Measurements from ENCODE around the gene ZNF543. TPM values are rescaled to one million over a fixed set of nuclear protein-coding genes. Genes with fewer than 3 reads are reported as not detected.
A peak's percentile ranks its signal among the peaks of the same experiment; 100 is the strongest.

The ZNF543 gene
- total RNA-seq, 1 donor from 2014 or later, result 10.5 TPM

DNA sequence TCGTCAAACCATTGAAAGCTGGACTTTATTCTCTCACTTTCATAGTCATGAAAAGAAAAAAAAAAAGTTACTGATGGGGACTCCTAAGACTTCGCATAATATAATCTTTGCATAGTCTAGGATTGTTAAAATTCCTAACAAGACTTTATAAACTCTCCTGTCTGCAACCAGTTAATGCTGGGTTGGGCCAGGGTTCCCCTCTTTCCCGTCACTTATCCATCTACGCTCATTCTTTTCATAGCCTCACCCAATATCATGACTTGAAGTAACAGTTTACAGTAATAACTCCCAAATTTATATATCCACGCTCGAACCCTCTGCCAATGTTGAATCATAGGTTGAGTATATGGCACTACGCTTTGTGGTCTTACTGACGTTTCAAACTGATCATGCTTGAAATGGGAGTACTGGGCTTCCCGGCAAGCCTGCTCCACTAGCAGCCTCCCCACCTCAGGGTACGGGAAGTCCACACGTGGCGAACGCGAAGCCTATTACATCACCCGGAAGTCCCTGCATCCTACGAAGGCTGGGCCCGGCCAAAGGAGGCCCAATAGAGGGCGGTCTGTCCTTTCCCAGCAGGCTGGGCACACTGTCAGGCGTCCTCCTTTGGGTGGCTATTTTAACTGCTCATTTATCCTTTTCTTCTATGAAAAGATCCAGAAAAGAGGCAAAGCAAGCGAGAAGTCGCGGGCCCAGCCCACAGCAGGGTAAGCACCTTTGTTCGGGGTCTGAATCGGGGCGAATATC, 40.7 kb upstream of the ZNF543 start:
- Mint-ChIP-seq H3K27me3 (no peaks in the 10 kb centered on the region), H3K9me3 (ENCODE audit: low read depth) (no peaks in the 10 kb centered on the region), H3K4me1 (ENCODE audit: low read depth) (peaks cover 17% of the 10 kb centered on the region), H3K36me3 (ENCODE audit: insufficient read depth) (peaks cover 3% of the 10 kb centered on the region), H3K4me3 (ENCODE audit: low read depth) (no peak overlapping the region), H3K27ac (no peak overlapping the region)
- DNase-seq (ENCODE audit: low spot score, unreplicated experiment), result peak; percentile 54
- TF ChIP-seq CTCF (IDR thresholded peaks at IDR 0.05; ENCODE audit: unreplicated experiment), result peak; percentile 39

DNA sequence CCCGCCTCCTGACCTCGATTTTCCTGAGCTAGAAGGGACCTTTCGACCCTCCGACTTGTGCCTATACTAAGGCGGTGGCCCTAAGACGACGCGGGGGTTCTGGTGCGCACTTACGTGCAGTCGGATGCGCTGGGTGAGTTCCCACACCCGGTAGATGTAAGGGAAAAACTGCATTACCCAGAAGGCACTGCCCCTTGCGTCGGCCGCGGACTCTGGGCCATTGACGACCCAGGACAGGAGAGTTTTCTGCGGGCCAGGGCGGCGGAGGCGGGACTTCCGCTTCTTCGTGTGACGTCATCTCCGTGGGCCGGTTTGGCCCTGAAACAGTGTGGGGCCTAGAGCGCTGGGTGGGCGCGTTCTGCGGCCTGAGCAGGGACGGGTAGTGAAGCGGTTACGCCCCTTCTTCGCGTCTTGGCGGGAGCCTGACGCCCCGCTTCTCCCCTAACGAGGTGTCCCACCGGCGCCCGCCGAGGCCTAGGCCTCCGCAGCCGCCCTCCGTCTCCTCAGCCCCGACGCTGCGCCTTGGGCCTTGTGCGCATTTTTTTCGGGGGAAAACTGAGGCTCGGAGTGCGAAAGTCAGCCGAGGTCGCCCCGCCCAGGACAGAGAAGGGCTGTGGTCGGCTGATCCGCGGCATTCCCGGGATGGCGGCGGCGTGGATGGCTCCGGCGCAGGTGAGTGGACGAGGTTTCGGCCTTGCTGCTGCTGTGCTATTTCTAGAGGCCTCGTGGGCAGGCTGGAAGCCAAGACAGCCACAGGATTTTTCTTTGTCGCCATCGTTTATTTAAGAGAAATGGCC, 39.9 kb upstream of the ZNF543 start, which contains the start of gene ZNF460:
ZNF460 (plus strand) TSS at position 321 of the 797 bp plus-strand sequence; CDS start at position 643, 322 bp downstream.
- H3K9me3 Mint-ChIP-seq (ENCODE audit: low read depth), result no peaks in the 10 kb centered on the region
- TF ChIP-seq CTCF (IDR thresholded peaks at IDR 0.05; ENCODE audit: unreplicated experiment), result no peak
- no peak within 1 kb of the TSS for H3K4me3 Mint-ChIP-seq (ENCODE audit: low read depth)
- H3K27me3 Mint-ChIP-seq, result no peaks in the 10 kb centered on the region
- peaks cover 17% of the 10 kb centered on the region for H3K4me1 Mint-ChIP-seq (ENCODE audit: low read depth)
- peaks cover 6% of the 10 kb centered on the region for H3K36me3 Mint-ChIP-seq (ENCODE audit: insufficient read depth)
- DNase-seq (ENCODE audit: low spot score, unreplicated experiment), result peak; percentile 91
- H3K27ac Mint-ChIP-seq, result no peak within 1 kb of the TSS

- no peak overlapping the region for H3K27ac Mint-ChIP-seq
- no peak for TF ChIP-seq CTCF (IDR thresholded peaks at IDR 0.05; ENCODE audit: unreplicated experiment)
- peaks cover 17% of the 10 kb centered on the region for H3K4me1 Mint-ChIP-seq (ENCODE audit: low read depth)
- no peak overlapping the region for H3K4me3 Mint-ChIP-seq (ENCODE audit: low read depth)
- H3K36me3 Mint-ChIP-seq (ENCODE audit: insufficient read depth), result peaks cover 10% of the 10 kb centered on the region
- H3K27me3 Mint-ChIP-seq, result no peaks in the 10 kb centered on the region
- DNase-seq (ENCODE audit: low spot score, unreplicated experiment), result no peak
- no peaks in the 10 kb centered on the region for H3K9me3 Mint-ChIP-seq (ENCODE audit: low read depth)
These were observed 39.3 kb upstream of the ZNF543 start for GRCh38 chr19:57280962-57281400.

- H3K9me3 Mint-ChIP-seq (ENCODE audit: low read depth), result peaks cover 2% of the 10 kb centered on the region
- no peak for TF ChIP-seq CTCF (IDR thresholded peaks at IDR 0.05; ENCODE audit: unreplicated experiment)
- H3K27ac Mint-ChIP-seq, result no peak overlapping the region
These were observed 38.1 kb upstream of the ZNF543 start for GRCh38 chr19:57282011-57282643.

GRCh38 chr19:57288373-57288772, 31.9 kb upstream of the ZNF543 start:
- no peak for DNase-seq (ENCODE audit: low spot score, unreplicated experiment)
- H3K27ac Mint-ChIP-seq, result no peak overlapping the region
- peaks cover 67% of the 10 kb centered on the region for H3K36me3 Mint-ChIP-seq (ENCODE audit: insufficient read depth)
- no peaks in the 10 kb centered on the region for H3K27me3 Mint-ChIP-seq
- TF ChIP-seq CTCF (IDR thresholded peaks at IDR 0.05; ENCODE audit: unreplicated experiment), result no peak
- no peaks in the 10 kb centered on the region for H3K4me1 Mint-ChIP-seq (ENCODE audit: low read depth)
- peaks cover 29% of the 10 kb centered on the region for H3K9me3 Mint-ChIP-seq (ENCODE audit: low read depth)
- H3K4me3 Mint-ChIP-seq (ENCODE audit: low read depth), result no peak overlapping the region

More at GRCh38 chr19:57282011-57282643, 38.1 kb upstream of the ZNF543 start:
- no peak for DNase-seq (ENCODE audit: low spot score, unreplicated experiment)
- no peak overlapping the region for H3K4me3 Mint-ChIP-seq (ENCODE audit: low read depth)
- peaks cover 17% of the 10 kb centered on the region for H3K4me1 Mint-ChIP-seq (ENCODE audit: low read depth)
- H3K36me3 Mint-ChIP-seq (ENCODE audit: insufficient read depth), result peaks cover 17% of the 10 kb centered on the region
- no peaks in the 10 kb centered on the region for H3K27me3 Mint-ChIP-seq
